ENCODE data around the gene TAF11. TPM values are rescaled to one million over a fixed set of nuclear protein-coding genes. Genes with fewer than 3 reads are reported as not detected.

Gene TAF11
- total and polyA plus RNA-seq, 12 donors, result 16.3 to 50.2 (median 18.0) TPM

DNA sequence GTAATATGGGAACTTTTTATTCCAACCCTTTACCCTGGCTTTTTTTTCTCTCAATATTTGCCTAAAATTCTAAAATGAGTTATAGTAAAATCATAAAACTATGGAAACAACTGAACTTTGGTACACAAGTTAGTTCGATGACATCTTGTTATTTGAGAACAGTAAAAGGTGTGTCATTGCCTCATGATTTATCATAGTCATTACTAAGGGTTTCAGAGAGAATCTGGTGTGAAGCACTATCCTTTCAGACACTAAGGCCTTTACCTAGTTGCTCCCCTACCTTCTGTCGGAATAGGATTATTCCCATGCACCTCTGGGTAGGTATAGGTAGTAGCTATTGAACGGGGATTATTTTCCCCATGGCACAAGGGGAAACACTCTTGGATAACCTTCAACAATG is 11.4 kb downstream of the TAF11 start:
- intact Hi-C loops (cut with DNase I), result loop anchor here in 1 of 10 donors (10.0 kb wide), 1 partner anchor 368 kb away; no protein-coding TSS in a partner anchor
- H3K27ac ChIP-seq, result no peak overlapping the region
- no peak for ATAC-seq

DNA sequence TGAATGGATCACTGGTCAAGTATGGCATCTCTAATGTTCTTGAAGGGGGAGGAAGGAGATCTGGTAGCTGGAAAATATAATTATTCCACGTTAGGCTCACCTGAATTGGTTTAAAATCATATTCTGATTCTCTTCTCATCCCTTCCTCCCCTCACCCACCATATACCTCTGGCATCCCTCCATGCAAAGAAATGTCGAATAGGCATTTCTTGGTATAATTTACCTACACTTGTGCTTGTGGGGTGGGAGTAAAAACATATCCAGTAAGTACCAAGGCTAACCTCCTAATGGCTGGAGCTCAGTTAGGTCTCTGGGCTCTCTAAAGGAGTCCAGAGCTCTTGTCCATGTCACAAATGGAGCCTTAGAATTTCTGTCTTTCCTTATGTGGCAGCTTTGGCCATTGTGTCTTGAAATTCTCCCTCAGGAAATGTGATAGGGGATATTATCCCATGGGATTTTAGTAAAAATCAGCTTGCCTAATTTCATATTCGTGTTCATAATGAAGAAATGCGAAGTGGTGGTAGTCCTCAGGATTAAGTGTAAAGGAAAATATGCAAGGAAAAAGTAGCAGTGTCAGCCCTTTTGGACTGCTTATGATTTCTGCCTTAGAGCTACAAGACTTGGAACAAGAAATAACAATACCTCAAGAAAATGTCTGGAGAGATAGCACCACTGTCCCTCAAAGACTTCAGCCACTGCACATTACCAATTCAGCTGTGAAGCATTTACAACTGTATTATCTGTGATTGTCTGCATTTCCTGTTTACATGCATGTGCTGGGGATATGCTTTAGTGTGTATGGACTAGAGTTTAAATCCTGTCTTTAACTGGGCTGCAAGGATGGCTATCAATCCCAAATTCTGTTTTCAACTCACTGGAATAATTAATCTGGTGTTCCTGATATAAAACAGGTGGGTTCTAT is 12.3 kb downstream of the TAF11 start:
- peaks cover 0 to 100% (median 57%) of the 10 kb centered on the region in 9 donors for H3K36me3 ChIP-seq
- TF ChIP-seq, protein P1, sequence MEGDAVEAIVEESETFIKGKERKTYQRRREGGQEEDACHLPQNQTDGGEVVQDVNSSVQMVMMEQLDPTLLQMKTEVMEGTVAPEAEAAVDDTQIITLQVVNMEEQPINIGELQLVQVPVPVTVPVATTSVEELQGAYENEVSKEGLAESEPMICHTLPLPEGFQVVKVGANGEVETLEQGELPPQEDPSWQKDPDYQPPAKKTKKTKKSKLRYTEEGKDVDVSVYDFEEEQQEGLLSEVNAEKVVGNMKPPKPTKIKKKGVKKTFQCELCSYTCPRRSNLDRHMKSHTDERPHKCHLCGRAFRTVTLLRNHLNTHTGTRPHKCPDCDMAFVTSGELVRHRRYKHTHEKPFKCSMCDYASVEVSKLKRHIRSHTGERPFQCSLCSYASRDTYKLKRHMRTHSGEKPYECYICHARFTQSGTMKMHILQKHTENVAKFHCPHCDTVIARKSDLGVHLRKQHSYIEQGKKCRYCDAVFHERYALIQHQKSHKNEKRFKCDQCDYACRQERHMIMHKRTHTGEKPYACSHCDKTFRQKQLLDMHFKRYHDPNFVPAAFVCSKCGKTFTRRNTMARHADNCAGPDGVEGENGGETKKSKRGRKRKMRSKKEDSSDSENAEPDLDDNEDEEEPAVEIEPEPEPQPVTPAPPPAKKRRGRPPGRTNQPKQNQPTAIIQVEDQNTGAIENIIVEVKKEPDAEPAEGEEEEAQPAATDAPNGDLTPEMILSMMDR (IDR thresholded peaks at IDR 0.05), result no peak
- no peak overlapping the region for H3K4me3 ChIP-seq
- no peaks in the 10 kb centered on the region for H3K27me3 ChIP-seq
- H3K27ac ChIP-seq, result no peak overlapping the region
- WGBS, 2 donors, result 84 to 86% methylated on average over 4 of the region's 4 CpGs
- H3K4me1 ChIP-seq, result no peaks in the 10 kb centered on the region
- no peaks in the 10 kb centered on the region for H3K9me3 ChIP-seq
- intact Hi-C loops (cut with DNase I), result loop anchor here in 1 of 10 donors (10.0 kb wide), 1 partner anchor 369 kb away; no protein-coding TSS in a partner anchor
- ATAC-seq (no peak), DNase-seq (no peak)

More for the DNA sequence above, 11.4 kb downstream of the TAF11 start:
- H3K27me3 ChIP-seq, result no peaks in the 10 kb centered on the region
- TF ChIP-seq, protein P1 (IDR thresholded peaks at IDR 0.05), result no peak
- H3K4me3 ChIP-seq, result no peak overlapping the region
- H3K4me1 ChIP-seq, result no peaks in the 10 kb centered on the region
- WGBS, 2 donors, result 93 to 95% methylated on average over 3 of the region's 3 CpGs
- H3K36me3 ChIP-seq, result peaks cover 0 to 100% (median 51%) of the 10 kb centered on the region in 9 donors
- no peak for DNase-seq
- H3K9me3 ChIP-seq, result no peaks in the 10 kb centered on the region

DNA sequence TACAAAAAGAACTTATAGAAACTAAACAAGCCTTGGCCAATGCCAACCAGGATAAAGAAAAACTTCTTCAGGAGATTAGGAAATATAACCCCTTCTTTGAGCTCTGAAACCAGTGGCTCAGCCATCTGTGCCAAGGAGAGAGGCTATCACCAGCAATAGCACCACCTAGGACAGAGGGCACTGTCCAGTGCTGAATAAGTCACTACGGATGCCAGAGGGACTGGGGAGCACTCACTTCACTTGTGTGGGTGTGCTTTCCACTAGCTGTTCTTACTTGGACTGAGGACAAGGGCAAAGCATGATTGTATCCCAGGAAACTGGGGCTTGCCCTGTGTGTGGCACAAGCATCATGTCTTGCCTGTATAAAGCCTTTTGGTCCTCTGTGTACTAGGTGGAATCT is 15.5 kb downstream of the TAF11 start:
- Histone ChIP-seq H3K4me1 (peaks cover 0 to 5% (median 0%) of the 10 kb centered on the region in 9 donors), H3K36me3 (peaks cover 0 to 100% (median 45%) of the 10 kb centered on the region in 9 donors), H3K4me3 (no peak overlapping the region), H3K27me3 (no peaks in the 10 kb centered on the region), H3K27ac (no peak overlapping the region), H3K9me3 (no peaks in the 10 kb centered on the region)
- ATAC-seq (no peak), DNase-seq (no peak)
- TF ChIP-seq, protein P1 (IDR thresholded peaks at IDR 0.05), result no peak
- intact Hi-C loops (cut with DNase I), result loop anchor here in 1 of 10 donors (10.0 kb wide), 1 partner anchor 372 kb away; no protein-coding TSS in a partner anchor
- WGBS, 2 donors, result 54 to 61% methylated on average over 1 of the region's 1 CpG

DNA sequence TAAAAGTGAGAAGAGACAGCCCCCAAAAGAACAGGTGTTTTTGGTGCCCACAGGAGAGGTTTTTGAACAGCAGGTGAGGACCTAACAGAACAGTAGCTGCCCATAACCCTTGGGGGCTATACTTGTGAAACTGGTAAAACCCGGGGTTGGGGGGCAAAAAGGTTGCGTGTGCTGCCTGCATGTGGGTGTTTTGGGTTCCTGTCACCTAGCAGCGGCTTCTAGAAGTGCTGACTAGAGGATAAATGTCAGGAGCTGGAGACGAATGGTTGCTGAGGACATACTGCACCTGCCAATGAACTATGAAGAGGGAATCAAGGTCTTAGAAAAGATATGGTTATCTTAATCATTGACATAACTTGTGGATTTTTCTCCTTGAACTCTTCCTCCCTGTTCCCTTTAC is 16.0 kb downstream of the TAF11 start:
- WGBS, 2 donors, result 82 to 86% methylated on average over 4 of the region's 4 CpGs
- DNase-seq (no peak), ATAC-seq (no peak)
- Histone ChIP-seq H3K4me3 (no peak overlapping the region), H3K36me3 (peaks cover 0 to 100% (median 47%) of the 10 kb centered on the region in 9 donors), H3K4me1 (peaks cover 0 to 7% (median 0%) of the 10 kb centered on the region in 9 donors), H3K27ac (no peak overlapping the region), H3K27me3 (no peaks in the 10 kb centered on the region), H3K9me3 (no peaks in the 10 kb centered on the region)
- intact Hi-C loops (cut with DNase I), result loop anchor here in 1 of 10 donors (10.0 kb wide), 1 partner anchor 373 kb away; no protein-coding TSS in a partner anchor
- TF ChIP-seq, protein P1 (IDR thresholded peaks at IDR 0.05), result no peak
